ENCODE results near the gene ACACA. TPM values are rescaled to one million over a fixed set of nuclear protein-coding genes. Genes with fewer than 3 reads are reported as not detected.

ACACA gene
- polyA plus RNA-seq, 1 donor = 24.6 TPM

GRCh38 chr17:37214416-37214815 is 192.2 kb downstream of the ACACA start:
- Histone ChIP-seq H3K4me3 (ENCODE audit: low read length) (no peak overlapping the region), H3K36me3 (ENCODE audit: control insufficient read depth, insufficient read depth, low read length) (peaks cover 7% of the 10 kb centered on the region), H3K27ac (ENCODE audit: low read length) (no peak overlapping the region), H3K9me3 (ENCODE audit: control insufficient read depth, low read depth, low read length) (no peaks in the 10 kb centered on the region), H3K4me1 (ENCODE audit: control insufficient read depth, insufficient read depth, low read length) (no peaks in the 10 kb centered on the region), H3K27me3 (ENCODE audit: control insufficient read depth, insufficient read depth, low read length) (no peaks in the 10 kb centered on the region)
- no CpG with 5 or more reads among the region's 3 CpGs for WGBS (ENCODE audit: insufficient coverage, low lambda C conversion rate)
- no peak for DNase-seq

- Histone ChIP-seq H3K9me3 (ENCODE audit: control insufficient read depth, low read depth, low read length) (no peaks in the 10 kb centered on the region), H3K27me3 (ENCODE audit: control insufficient read depth, insufficient read depth, low read length) (no peaks in the 10 kb centered on the region), H3K4me3 (ENCODE audit: low read length) (no peak overlapping the region), H3K36me3 (ENCODE audit: control insufficient read depth, insufficient read depth, low read length) (peaks cover 7% of the 10 kb centered on the region), H3K27ac (ENCODE audit: low read length) (no peak overlapping the region), H3K4me1 (ENCODE audit: control insufficient read depth, insufficient read depth, low read length) (no peaks in the 10 kb centered on the region)
- DNase-seq = no peak
- WGBS (ENCODE audit: insufficient coverage, low lambda C conversion rate) = no CpG with 5 or more reads among the region's 2 CpGs
Measured at GRCh38 chr17:37213927-37214326, 192.7 kb downstream of the ACACA start.

GRCh38 chr17:37212179-37212578 is 194.5 kb downstream of the ACACA start:
- no peaks in the 10 kb centered on the region for H3K4me1 ChIP-seq (ENCODE audit: control insufficient read depth, insufficient read depth, low read length)
- peaks cover 11% of the 10 kb centered on the region for H3K36me3 ChIP-seq (ENCODE audit: control insufficient read depth, insufficient read depth, low read length)
- no peak for DNase-seq
- WGBS (ENCODE audit: insufficient coverage, low lambda C conversion rate) = 100% methylated on average over 2 of the region's 2 CpGs
- no peak overlapping the region for H3K4me3 ChIP-seq (ENCODE audit: low read length)
- no peaks in the 10 kb centered on the region for H3K9me3 ChIP-seq (ENCODE audit: control insufficient read depth, low read depth, low read length)
- no peak overlapping the region for H3K27ac ChIP-seq (ENCODE audit: low read length)
- H3K27me3 ChIP-seq (ENCODE audit: control insufficient read depth, insufficient read depth, low read length) = no peaks in the 10 kb centered on the region

DNA sequence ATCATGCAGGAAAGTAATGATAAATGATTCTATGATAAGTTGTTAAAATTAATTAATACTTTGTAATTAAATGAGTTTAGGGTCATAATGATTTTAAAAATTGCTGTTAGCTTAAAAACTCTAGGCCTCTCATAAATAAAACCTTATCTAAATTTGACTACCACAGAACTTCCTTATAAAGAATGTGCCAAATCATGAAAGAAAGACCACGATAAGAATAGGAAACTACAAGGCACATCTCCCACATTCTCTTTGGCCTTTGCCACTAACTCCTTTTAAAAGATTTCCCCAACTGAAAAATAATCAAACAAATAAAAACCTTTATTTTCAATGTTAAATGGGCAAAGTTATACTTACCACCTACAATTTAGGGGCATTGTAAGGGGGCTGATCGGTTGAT is 195.5 kb downstream of the ACACA start:
- H3K36me3 ChIP-seq (ENCODE audit: control insufficient read depth, insufficient read depth, low read length) = peaks cover 10% of the 10 kb centered on the region
- H3K4me3 ChIP-seq (ENCODE audit: low read length) = no peak overlapping the region
- no peaks in the 10 kb centered on the region for H3K9me3 ChIP-seq (ENCODE audit: control insufficient read depth, low read depth, low read length)
- DNase-seq = no peak
- no peak overlapping the region for H3K27ac ChIP-seq (ENCODE audit: low read length)
- no peaks in the 10 kb centered on the region for H3K4me1 ChIP-seq (ENCODE audit: control insufficient read depth, insufficient read depth, low read length)
- no peaks in the 10 kb centered on the region for H3K27me3 ChIP-seq (ENCODE audit: control insufficient read depth, insufficient read depth, low read length)
- WGBS (ENCODE audit: insufficient coverage, low lambda C conversion rate) = no CpG with 5 or more reads among the region's 2 CpGs

- DNase-seq = no peak
- no peaks in the 10 kb centered on the region for H3K4me1 ChIP-seq (ENCODE audit: control insufficient read depth, insufficient read depth, low read length)
- no peaks in the 10 kb centered on the region for H3K27me3 ChIP-seq (ENCODE audit: control insufficient read depth, insufficient read depth, low read length)
- no peak overlapping the region for H3K27ac ChIP-seq (ENCODE audit: low read length)
- no peak overlapping the region for H3K4me3 ChIP-seq (ENCODE audit: low read length)
- peaks cover 14% of the 10 kb centered on the region for H3K36me3 ChIP-seq (ENCODE audit: control insufficient read depth, insufficient read depth, low read length)
- no CpG with 5 or more reads among the region's 1 CpG for WGBS (ENCODE audit: insufficient coverage, low lambda C conversion rate)
- no peaks in the 10 kb centered on the region for H3K9me3 ChIP-seq (ENCODE audit: control insufficient read depth, low read depth, low read length)
Measured at GRCh38 chr17:37207103-37207502, 199.5 kb downstream of the ACACA start.

GRCh38 chr17:37206299-37206698 is 200.3 kb downstream of the ACACA start:
- Histone ChIP-seq H3K4me3 (ENCODE audit: low read length) (no peak overlapping the region), H3K4me1 (ENCODE audit: control insufficient read depth, insufficient read depth, low read length) (no peaks in the 10 kb centered on the region), H3K27me3 (ENCODE audit: control insufficient read depth, insufficient read depth, low read length) (no peaks in the 10 kb centered on the region), H3K36me3 (ENCODE audit: control insufficient read depth, insufficient read depth, low read length) (peaks cover 16% of the 10 kb centered on the region), H3K27ac (ENCODE audit: low read length) (no peak overlapping the region), H3K9me3 (ENCODE audit: control insufficient read depth, low read depth, low read length) (no peaks in the 10 kb centered on the region)
- DNase-seq = no peak

GRCh38 chr17:37200497-37200896 is 206.1 kb downstream of the ACACA start:
- no peaks in the 10 kb centered on the region for H3K9me3 ChIP-seq (ENCODE audit: control insufficient read depth, low read depth, low read length)
- no CpG with 5 or more reads among the region's 2 CpGs for WGBS (ENCODE audit: insufficient coverage, low lambda C conversion rate)

GRCh38 chr17:37197336-37197735 is 209.3 kb downstream of the ACACA start:
- H3K4me1 ChIP-seq (ENCODE audit: control insufficient read depth, insufficient read depth, low read length) = no peaks in the 10 kb centered on the region

More at GRCh38 chr17:37200497-37200896, 206.1 kb downstream of the ACACA start:
- no peak for DNase-seq
- Histone ChIP-seq H3K36me3 (ENCODE audit: control insufficient read depth, insufficient read depth, low read length) (peaks cover 10% of the 10 kb centered on the region), H3K4me3 (ENCODE audit: low read length) (no peak overlapping the region), H3K27ac (ENCODE audit: low read length) (no peak overlapping the region), H3K4me1 (ENCODE audit: control insufficient read depth, insufficient read depth, low read length) (no peaks in the 10 kb centered on the region), H3K27me3 (ENCODE audit: control insufficient read depth, insufficient read depth, low read length) (no peaks in the 10 kb centered on the region)

DNA sequence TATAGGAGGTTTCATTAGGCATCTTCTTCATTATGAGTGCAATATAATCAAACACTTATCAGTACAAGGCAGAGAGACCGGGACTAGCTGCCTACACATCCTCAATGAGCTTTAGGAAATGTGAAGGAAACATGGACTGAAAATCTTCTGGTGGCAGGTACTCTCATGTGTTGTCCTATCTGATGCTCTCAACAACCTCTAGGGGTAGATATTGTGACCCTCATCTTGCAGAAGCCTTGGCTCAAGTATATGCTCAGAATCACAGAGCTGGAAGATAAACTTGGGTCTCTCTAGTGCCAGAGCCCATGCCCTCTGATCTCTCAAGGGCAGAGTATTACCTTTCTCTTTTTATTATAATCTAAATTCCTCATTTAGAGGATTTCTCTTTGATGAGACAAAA is 212.4 kb downstream of the ACACA start:
- Histone ChIP-seq H3K9me3 (ENCODE audit: control insufficient read depth, low read depth, low read length) (no peaks in the 10 kb centered on the region), H3K4me1 (ENCODE audit: control insufficient read depth, insufficient read depth, low read length) (no peaks in the 10 kb centered on the region), H3K4me3 (ENCODE audit: low read length) (no peak overlapping the region), H3K36me3 (ENCODE audit: control insufficient read depth, insufficient read depth, low read length) (peaks cover 21% of the 10 kb centered on the region), H3K27me3 (ENCODE audit: control insufficient read depth, insufficient read depth, low read length) (no peaks in the 10 kb centered on the region), H3K27ac (ENCODE audit: low read length) (no peak overlapping the region)
- WGBS (ENCODE audit: insufficient coverage, low lambda C conversion rate) = no CpG with 5 or more reads among the region's 1 CpG
- no peak for DNase-seq

More at GRCh38 chr17:37197336-37197735, 209.3 kb downstream of the ACACA start:
- DNase-seq = no peak
- H3K27me3 ChIP-seq (ENCODE audit: control insufficient read depth, insufficient read depth, low read length) = no peaks in the 10 kb centered on the region
- no peak overlapping the region for H3K27ac ChIP-seq (ENCODE audit: low read length)
- WGBS (ENCODE audit: insufficient coverage, low lambda C conversion rate) = no CpG with 5 or more reads among the region's 2 CpGs
- H3K9me3 ChIP-seq (ENCODE audit: control insufficient read depth, low read depth, low read length) = no peaks in the 10 kb centered on the region
- H3K4me3 ChIP-seq (ENCODE audit: low read length) = no peak overlapping the region
- H3K36me3 ChIP-seq (ENCODE audit: control insufficient read depth, insufficient read depth, low read length) = peaks cover 7% of the 10 kb centered on the region

GRCh38 chr17:37191219-37191618 is 215.4 kb downstream of the ACACA start:
- Histone ChIP-seq H3K4me1 (ENCODE audit: control insufficient read depth, insufficient read depth, low read length) (no peaks in the 10 kb centered on the region), H3K27ac (ENCODE audit: low read length) (no peak overlapping the region), H3K4me3 (ENCODE audit: low read length) (no peak overlapping the region), H3K9me3 (ENCODE audit: control insufficient read depth, low read depth, low read length) (no peaks in the 10 kb centered on the region), H3K27me3 (ENCODE audit: control insufficient read depth, insufficient read depth, low read length) (no peaks in the 10 kb centered on the region), H3K36me3 (ENCODE audit: control insufficient read depth, insufficient read depth, low read length) (peaks cover 36% of the 10 kb centered on the region)
- no CpG with 5 or more reads among the region's 2 CpGs for WGBS (ENCODE audit: insufficient coverage, low lambda C conversion rate)
- DNase-seq = no peak

- H3K36me3 ChIP-seq (ENCODE audit: control insufficient read depth, insufficient read depth, low read length) = peaks cover 36% of the 10 kb centered on the region
- no peak for DNase-seq
- no peak overlapping the region for H3K4me3 ChIP-seq (ENCODE audit: low read length)
- H3K4me1 ChIP-seq (ENCODE audit: control insufficient read depth, insufficient read depth, low read length) = no peaks in the 10 kb centered on the region
- H3K27me3 ChIP-seq (ENCODE audit: control insufficient read depth, insufficient read depth, low read length) = no peaks in the 10 kb centered on the region
- H3K27ac ChIP-seq (ENCODE audit: low read length) = no peak overlapping the region
- H3K9me3 ChIP-seq (ENCODE audit: control insufficient read depth, low read depth, low read length) = no peaks in the 10 kb centered on the region
Measured at GRCh38 chr17:37190493-37190892, 216.1 kb downstream of the ACACA start.

Data from large intestine (tissue), 3 donors.